ENCODE measurements around the gene KRTAP4-11. TPM values are rescaled to one million over a fixed set of nuclear protein-coding genes. Genes with fewer than 3 reads are reported as not detected.
"Not testable (repeated sequence)": the region's sequence is repeated elsewhere in the genome, so short reads cannot be mapped to it uniquely, and the experiment has no call there.

KRTAP4-11 gene
- total RNA-seq, result not detected

DNA sequence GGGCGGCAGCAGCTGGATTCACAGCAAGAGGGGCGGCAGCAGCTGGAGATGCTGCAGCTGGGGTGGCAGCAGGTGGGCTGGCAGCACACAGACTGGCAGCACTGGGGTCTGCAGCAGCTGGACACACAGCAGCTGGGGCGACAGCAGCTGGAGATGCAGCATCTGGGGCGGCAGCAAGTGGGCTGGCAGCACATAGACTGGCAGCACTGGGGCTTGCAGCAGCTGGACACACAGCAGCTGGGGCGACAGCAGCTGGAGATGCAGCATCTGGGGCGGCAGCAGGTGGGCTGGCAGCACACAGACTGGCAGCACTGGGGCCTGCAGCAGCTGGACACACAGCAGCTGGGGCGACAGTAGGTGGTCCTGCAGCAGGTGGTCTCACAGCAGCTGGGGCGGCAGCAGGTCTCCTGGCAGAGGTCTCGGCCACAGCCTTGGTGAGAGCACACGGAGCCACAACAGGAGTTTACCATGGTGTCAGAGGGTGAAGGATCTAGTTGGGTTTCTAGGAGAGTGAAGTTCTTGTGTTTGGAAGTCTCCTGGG is at the start of gene KRTAP4-11:
TSS of gene KRTAP4-11 (minus strand) at position 528 of the 541 bp plus-strand sequence. CDS start at position 470, 58 bp downstream.
- POLR2A ChIA-PET, CTCF ChIA-PET: not testable (repeated sequence)

DNA sequence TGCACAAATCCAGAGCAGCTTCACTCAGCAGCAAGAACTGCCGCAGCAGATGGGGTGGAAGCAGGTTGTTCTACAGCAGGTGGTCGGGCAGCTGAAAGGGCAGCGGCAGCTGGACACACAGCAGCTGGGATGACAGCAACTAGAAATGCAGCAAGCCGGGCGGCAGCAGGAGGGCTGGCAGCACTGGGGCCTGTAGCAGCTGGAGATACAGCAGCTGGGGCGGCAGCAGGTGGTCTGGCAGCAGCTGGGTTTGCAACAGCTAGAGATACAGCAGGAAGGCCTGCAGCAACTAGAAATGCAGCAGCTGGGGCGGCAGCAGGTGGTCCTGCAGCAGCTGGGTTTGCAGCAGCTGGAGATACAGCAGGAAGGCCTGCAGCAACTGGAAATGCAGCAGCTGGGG is 49.4 kb upstream of the KRTAP4-11 start:
- CTCF ChIA-PET, result no interaction called here
- POLR2A ChIA-PET, result no interaction called here

DNA sequence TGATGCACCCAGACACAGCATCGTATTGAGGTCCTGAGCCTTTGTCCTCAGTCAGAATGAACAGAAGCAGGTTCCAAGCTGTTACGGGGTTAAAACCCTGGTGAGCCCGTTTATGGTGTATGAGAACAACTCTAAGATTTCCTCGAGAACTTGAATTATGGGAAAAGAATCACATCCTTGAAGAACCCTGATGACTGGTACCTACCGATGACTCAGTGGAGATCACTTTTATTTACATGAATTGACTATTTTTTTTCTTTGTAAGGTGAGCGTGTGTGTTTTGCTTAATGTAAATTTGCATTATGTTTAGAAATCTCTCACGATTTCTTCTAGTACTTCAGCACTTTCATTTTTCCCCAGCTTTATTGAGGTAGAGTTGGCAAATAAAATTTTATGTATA is 45.7 kb upstream of the KRTAP4-11 start:
- CTCF ChIA-PET, result no interaction called here
- POLR2A ChIA-PET, result no interaction called here

DNA sequence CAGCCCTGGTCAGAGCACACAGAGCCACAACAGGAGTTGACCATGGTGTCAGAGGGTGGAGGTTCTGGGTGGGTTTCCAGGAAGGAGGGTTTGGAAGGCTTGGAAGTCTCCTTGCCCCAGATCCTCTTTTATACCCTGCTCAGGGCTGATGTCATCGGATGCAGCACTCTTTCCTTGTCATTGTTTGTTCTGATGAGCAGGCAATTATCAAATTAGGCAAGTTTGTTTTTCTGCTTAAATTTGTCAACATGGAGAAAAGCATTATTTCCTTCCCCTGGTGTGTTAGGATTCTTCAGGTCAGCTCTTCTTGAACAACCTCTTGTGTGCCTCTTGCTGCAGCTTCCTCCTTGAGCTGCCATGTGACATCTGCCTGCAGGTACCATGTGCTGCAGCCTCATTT is 42.5 kb upstream of the KRTAP4-11 start, which contains the start of gene KRTAP4-4:
TSS of gene KRTAP4-4 (minus strand) at position 101 of the 400 bp plus-strand sequence. CDS start at position 44, 57 bp downstream.
- ChIA-PET POLR2A (no interaction called here), CTCF (no interaction called here)

DNA sequence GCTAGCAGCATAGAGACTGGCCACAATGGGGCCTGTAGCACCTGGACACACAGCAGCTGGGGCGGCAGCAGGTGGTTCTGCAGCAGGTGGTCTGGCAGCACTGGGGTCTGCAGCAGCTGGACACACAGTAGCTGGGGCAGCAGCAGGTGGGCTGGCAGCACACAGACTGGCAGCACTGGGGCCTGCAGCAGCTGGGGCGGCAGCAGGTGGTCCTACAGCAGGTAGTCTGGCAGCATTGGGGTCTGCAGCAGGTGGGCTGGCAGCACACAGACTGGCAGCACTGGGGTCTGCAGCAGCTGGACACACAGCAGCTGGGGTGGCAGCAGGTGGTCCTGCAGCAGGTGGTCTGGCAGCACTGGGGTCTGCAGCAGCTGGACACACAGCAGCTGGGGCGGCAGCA is 42.0 kb upstream of the KRTAP4-11 start:
- CTCF ChIA-PET, result interaction anchor here (0.6 kb wide), 1 partner anchor 954 kb away, joined by 4 read pairs; no protein-coding TSS in a partner anchor
- POLR2A ChIA-PET, result not testable (repeated sequence)

DNA sequence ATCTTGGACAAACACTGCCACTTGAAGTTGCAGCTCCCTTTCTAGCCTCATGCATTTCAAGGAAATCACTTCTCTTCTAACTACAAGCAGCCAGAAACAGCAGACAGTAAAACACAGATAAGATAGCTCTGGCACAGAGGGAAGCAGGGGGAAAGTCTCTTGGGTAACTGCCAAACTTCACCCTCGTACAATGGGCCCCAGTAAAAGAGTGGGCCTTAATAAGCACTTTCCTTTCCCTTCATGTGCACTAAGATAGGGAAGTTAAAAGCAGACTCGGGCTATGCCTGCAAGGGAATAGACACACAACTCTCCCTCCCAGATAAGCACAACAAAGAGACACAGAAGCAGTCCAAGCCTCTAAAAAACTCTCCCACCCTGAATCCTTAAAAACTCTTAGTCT is 35.7 kb upstream of the KRTAP4-11 start:
- CTCF ChIA-PET, result no interaction called here
- POLR2A ChIA-PET, result no interaction called here

DNA sequence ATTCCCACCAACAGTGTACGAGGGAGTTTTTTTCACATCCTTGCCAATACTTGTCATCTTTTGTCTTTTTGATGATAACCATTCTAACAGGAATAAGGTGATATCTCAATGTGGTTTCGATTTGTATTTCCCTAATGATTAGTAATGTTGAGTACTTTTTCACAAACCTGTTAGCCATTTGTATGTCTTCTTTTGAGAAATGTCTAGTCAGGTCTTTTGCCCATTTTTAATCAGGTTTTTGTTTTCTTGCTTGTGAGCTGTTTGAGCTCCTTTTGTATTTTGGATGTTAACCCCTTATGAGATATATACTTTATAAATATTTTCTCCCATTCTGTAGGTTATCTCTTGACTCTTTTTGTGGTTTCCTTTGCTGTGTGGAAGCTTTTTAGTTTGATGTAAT is 33.4 kb upstream of the KRTAP4-11 start:
- ChIA-PET CTCF (no interaction called here), POLR2A (no interaction called here)

DNA sequence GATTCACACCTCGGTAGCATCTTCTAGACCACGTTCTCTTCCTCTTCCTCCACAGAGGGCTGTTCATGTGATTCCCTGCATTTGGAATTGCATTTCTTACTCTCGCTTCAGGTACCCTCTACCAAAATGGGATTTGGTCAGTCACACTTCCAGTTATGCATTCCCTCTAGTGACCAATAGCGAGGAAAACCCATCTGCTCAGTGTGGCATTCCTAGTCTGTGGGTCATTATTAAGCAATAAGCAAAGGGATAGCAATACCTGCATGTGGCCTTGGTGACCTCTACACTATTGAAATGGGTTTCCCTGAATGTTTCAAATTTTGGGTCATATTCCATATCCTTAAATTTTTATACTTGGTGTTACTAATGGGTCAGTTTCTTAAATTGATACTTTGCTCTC is 31.9 kb upstream of the KRTAP4-11 start:
- POLR2A ChIA-PET, result no interaction called here

DNA sequence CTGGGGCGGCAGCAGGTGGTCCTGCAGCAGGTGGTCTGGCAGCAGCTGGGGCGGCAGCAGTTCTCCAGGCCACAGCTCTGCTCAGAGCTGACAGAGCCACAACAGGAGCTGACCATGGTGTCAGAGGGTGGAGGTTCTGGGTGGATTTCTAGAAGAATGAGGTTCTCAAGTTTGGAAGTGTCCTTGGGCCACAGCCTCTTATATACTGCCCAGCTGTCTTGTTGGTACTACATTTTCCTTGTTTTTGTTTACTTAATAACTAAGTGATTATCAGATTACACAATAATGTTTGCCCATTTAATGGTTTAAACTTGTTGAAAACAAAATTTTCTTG is 31.4 kb upstream of the KRTAP4-11 start, which contains the start of gene KRTAP4-5:
TSS of gene KRTAP4-5 (minus strand) at position 174 of the 334 bp plus-strand sequence. CDS start at position 116, 58 bp downstream.
- ChIA-PET CTCF (no interaction called here), POLR2A (no interaction called here)

More for the DNA sequence above, 31.9 kb upstream of the KRTAP4-11 start:
- CTCF ChIA-PET, result no interaction called here

DNA sequence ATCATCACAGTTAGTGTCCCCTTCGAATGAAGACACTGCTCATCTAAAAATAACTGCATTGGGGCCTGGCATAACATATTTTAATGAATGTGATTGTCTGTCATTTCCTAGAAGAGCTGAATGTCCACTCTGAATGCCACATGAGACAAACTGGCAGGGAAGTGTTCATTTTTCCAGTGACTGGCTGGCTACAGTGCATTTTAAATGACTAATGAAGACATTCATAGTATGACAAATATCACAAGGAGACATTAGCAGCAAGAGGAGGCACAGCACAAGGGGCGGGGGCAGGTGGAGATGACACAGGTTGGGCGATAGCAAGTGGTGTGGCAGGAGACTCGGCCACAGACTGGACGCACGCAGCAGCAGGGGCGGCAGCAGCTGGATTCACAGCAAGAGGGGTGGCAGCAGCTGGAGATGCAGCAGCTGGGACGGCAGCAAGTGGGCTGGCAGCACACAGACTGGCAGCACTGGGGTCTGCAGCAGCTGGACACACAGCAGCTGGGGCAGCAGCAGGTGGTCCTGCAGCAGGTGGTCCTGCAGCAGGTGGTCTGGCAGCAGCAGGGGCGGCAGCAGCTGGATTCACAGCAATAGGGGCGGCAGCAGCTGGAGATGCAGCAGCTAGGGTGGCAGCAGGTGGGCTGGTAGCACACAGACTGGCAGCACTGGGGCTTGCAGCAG is 30.9 kb upstream of the KRTAP4-11 start:
- CTCF ChIA-PET, POLR2A ChIA-PET: not testable (repeated sequence)

DNA sequence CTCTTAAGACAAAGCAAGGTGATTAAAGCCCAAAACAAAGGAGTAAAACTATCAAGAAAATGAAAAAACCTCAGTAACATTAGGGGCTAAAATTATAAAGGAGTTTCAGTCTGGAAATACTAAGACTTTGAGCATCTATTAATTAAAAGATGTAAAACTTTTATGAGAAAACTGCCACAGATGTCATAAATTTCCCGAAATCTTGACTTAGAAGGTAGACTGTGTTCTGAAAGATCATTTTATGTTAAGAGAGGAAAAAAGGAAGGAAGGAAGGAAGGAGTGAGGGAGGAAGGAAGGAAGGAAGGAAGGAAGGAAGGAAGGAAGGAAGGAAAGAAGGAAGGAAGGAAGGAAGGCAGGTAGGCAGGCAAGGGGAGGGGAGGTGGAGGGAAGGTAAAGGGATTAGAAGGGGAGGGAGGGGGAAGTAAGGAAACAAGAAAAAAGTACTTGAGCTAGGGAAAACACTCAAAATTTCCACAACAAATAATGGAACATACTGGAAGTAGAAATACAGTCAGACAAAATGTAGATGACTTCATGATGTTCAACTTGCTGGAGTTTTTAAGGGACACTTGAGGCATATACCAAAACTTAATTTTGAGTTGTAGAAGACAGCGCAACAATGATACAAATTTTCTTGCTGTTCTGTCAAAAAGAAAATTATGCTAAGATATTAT is 29.5 kb upstream of the KRTAP4-11 start:
- POLR2A ChIA-PET, result no interaction called here
- CTCF ChIA-PET, result no interaction called here

DNA sequence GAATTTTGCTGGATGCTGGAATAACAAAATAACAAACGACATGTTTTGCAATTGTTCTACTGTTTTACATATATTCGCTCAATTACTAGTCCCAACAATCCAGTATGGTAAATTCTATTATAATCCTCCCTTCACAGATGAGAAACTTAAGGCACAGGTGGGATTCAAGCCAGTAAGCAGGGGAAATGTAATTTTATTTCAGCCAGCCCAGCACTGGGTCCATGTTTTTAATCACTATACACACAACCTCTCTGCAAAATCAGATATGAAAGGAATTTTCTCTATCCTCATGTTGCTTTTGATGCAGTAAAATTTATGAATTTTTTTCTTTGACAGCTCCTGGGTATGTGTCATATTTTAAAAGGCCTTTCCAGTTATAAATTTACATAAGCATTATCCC is 27.1 kb upstream of the KRTAP4-11 start:
- CTCF ChIA-PET, result no interaction called here
- POLR2A ChIA-PET, result no interaction called here

DNA sequence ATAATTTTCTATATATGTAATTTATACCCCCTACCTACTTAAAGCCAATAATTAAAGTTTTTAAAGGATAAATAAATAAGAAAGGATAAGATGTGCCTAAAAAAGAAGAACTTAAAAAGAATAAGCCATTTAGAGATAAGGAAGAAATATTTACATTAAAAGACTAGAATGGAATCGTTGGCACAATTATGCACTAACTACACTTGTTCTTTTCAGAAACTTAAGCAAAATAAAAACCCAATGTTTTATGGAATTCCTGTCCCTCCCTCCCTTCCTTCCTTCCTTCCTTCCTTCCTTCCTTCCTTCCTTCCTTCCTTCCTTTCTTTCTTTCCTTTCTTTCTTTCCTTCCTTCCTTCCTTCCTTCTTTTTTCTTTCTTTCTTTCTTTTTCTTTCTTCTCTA is 26.7 kb upstream of the KRTAP4-11 start:
- ChIA-PET CTCF (no interaction called here), POLR2A (no interaction called here)

DNA sequence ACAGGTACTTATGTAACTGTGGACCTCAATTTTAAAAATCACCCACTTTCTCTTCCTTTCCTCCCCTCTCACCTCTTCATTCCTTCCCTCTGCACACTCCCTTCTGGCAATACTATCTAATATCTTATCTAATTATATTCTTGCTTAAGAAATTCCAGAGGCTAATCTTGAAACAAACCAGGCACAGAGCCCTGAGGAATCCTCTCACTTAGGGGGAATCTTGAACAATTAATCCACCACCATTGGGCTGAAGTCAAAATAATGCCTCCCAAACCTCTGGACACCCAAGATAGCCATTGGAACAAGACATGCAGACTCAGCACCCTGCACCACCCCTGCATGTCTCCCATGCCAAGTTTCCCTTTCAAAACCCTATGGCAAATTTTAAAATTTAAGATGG is 23.2 kb upstream of the KRTAP4-11 start:
- CTCF ChIA-PET, result no interaction called here
- POLR2A ChIA-PET, result no interaction called here

DNA sequence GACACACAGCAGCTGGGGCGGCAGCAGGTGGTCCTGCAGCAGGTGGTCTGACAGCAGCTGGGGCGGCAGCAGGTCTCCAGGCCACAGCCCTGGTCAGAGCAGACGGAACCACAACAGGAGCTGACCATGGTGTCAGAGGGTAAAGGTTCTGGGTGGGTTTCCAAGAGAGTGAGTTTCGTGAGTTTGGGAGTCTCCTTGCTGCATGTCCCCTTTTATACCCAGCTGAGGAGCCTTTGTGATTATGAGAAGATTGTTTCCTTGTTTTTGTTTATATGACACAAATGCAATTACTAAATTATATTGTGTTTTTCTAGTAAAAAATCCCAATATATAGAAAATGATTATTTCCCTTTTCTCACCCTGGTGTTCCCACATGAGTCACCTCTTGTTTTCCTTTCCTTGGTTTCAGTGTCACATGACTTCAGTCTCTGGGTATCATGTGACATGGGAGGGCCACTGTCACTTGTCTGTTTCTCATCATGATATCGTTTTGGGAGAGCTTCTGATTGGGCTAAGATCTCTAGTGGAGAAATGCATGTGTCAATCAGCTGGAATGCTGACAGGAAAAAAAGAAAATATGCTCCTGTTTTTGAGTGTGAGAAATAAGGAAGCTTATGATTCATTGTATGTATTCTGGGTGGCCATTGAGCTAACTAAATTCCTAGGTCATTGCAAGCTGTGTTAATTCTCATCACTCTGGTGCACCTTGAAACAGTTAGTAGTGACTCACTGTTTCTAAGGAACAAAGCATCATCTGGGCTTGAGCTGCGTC is 22.4 kb upstream of the KRTAP4-11 start, which contains the start of gene KRTAP4-6:
TSS of gene KRTAP4-6 (minus strand) at position 185 of the 772 bp plus-strand sequence. CDS start at position 128, 57 bp downstream.
- POLR2A ChIA-PET, result no interaction called here
- CTCF ChIA-PET, result no interaction called here

DNA sequence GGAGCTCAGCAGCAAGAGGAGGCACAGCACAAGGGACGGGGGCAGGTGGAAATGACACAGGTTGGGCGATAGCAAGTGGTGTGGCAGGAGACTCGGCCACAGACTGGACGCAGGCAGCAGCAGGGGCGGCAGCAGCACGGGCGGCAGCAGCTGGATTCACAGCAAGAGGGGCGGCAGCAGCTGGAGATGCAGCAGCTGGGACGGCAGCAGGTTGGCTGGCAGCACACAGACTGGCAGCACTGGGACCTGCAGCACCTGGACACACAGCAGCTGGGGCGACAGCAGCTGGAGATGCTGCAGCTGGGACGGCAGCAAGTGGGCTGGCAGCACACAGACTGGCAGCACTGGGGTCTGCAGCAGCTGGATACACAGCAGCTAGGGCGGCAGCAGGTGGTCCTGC is 21.7 kb upstream of the KRTAP4-11 start:
- CTCF ChIA-PET, result not testable (repeated sequence)

DNA sequence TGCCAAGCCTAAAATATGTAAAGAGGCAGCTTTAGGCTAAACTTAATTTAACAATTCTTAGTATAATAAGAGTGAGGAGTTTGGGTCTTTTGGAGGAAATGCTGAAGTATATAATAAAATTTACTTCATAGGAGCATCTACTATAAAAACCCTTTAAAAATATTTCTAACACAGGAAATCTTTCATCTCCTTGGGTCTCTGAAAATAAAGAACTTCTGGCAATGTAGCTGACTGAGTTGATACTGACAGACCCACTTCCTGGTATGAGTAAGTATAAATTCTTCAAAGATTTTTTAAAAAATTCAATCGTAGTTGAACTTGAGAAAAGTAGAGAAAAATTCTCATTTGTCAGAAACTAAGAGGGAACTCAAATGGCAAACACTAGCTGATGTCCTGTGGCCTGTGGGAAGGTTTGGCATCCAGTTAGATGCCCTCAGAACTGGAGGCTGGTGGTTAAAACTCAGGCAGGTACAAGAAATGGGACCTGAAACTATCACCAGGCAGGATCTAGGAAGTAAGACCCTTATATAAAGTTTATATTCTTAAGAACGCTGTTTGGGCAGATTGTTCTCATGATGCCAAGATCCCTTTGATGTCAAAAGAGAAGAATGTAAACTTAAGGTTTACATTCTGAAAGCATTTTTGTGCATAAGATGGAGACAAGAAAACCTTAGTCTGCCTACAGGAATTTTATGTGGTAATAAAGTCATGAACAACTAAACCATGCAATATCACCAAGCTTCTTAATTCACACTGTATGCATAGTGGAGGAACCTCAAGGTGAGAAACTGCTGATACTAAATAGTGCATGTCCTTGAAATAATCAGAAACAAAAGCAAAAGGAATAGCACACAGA is 15.9 kb upstream of the KRTAP4-11 start:
- POLR2A ChIA-PET, result no interaction called here
- CTCF ChIA-PET, result no interaction called here

More for the DNA sequence above, 21.7 kb upstream of the KRTAP4-11 start:
- POLR2A ChIA-PET, result not testable (repeated sequence)

DNA sequence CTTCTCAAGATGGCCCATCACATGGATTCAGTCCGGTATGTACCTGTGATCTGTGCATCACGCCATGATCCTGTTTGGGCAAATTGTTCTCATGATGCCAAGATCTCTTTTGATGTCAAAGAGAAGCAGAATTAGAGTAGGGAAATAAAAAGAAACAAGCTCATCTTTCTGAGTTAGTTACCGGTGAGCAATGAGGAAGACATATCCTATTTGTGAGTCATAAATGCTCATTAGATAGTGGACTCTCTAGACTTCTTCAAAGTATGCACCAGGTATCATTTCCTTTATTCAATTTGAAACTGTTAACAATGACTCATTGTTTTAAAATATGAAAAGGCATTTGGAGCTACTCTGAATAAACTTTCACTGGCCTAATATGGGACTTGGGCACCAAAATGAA is 13.8 kb upstream of the KRTAP4-11 start:
- ChIA-PET POLR2A (no interaction called here), CTCF (no interaction called here)

DNA sequence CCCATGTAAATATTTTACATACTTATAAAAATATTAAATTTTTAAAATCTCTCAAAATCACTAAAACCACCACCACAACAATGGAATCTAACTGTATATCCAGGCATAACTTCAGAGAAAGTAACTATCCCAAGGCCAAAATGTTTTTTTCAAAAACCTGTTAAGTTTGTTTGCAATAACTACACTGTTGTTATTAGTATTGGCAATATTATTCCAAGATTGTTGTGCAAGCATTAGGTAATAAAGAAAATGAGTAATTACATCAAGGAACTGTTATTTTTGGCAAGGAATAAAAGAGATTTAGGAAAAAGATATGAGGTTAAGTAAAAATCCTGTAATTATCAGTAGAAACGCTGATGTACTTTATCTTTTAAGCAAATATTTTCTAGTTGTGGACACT is 9.2 kb upstream of the KRTAP4-11 start:
- CTCF ChIA-PET, result no interaction called here
- POLR2A ChIA-PET, result no interaction called here

DNA sequence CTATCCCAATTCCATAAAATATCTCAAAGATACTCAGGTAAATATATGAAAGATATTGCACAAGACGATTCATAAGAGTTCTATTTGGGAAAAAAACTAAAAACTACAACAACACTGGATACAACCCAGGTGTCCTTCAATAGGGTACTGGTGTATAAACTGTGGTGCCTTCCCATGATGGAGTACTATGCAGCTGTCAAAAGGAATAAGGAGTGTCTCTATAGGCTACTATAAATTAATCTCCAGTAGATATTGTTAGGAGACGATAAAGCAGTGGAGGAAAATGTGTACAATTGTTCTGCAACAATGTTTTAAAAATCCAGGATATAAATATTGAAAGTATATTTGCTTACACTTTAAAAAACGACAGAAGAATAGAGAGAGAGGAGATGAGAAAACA is 8.2 kb upstream of the KRTAP4-11 start:
- POLR2A ChIA-PET, result no interaction called here
- CTCF ChIA-PET, result no interaction called here

Measured in activated CD8-positive, alpha-beta memory T cell treated with anti-CD3 and anti-CD28 coated beads for 36 hours (primary cell).